Esophagus muscularis mucosa (tissue), 4 donors: ENCODE measurements around the gene SCAMP2.

ENCODE experiments used
- CTCF ChIP-seq, 3 experiments: fragments of 200-600 bp in 2 of 3; fragments of 450-650 bp in 1 of 3; sonication (generic) in 2 of 3; IDR thresholded peaks; one replicate each; pipeline ENCODE4 v1.5.1; 2017 to 2019; ENCODE audit warnings: antibody characterized with exemption in 3 of 3, mild to moderate bottlenecking in 2 of 3, moderate library complexity in 1 of 3
- EP300 ChIP-seq: sonication (generic); formaldehyde crosslinking; IDR thresholded peaks from one replicate; pipeline ENCODE4 v1.6.1; 2017; ENCODE audit warnings: antibody characterized with exemption
- POLR2A ChIP-seq: fragments of 450-650 bp; IDR thresholded peaks from one replicate; pipeline ENCODE4 v1.6.1; 2017; ENCODE audit warnings: antibody characterized with exemption, moderate library complexity, mild to moderate bottlenecking, low read depth
- POLR2AphosphoS5 ChIP-seq, 2 donors: sonication (generic); formaldehyde crosslinking; IDR thresholded peaks; one replicate each; pipeline ENCODE4 v1.6.1; 2017; ENCODE audit warnings: antibody characterized with exemption in 2 of 2

GRCh38 chr15:74838137-74838516 is 35.0 kb downstream of the SCAMP2 start:
- TF ChIP-seq EP300 (no peak), POLR2A (no peak), CTCF (IDR thresholded peaks at IDR 0.05) (no peak), POLR2AphosphoS5 (IDR thresholded peaks at IDR 0.05) (no peak)
